Measurements from ENCODE around the gene TENT4B.

Gene TENT4B

GRCh38 chr16:50195276-50195675 lies 42.2 kb downstream of the TENT4B start:
- 90 to 93% methylated on average over 2 of the region's 2 CpGs for WGBS, 2 experiments (ENCODE audit: insufficient coverage in 2 of 2)
- Histone ChIP-seq H3K27ac (ENCODE audit: low read depth, low read length, severe bottlenecking) (peak overlapping the region; percentile 41), H3K9me3 (ENCODE audit: control insufficient read depth, low read length) (peaks cover 6% of the 10 kb centered on the region), H3K4me3 (ENCODE audit: extremely low read depth, insufficient read depth, low read length, poor library complexity, severe bottlenecking) (no peak overlapping the region), H3K4me1 (ENCODE audit: control insufficient read depth, insufficient read depth, low read length, poor library complexity, severe bottlenecking) (peaks cover 3% of the 10 kb centered on the region), H3K36me3 (ENCODE audit: control insufficient read depth, insufficient read depth, low read length) (peaks cover 3% of the 10 kb centered on the region)

- Histone ChIP-seq H3K27ac (ENCODE audit: low read depth, low read length, severe bottlenecking) (no peak overlapping the region), H3K9me3 (ENCODE audit: control insufficient read depth, low read length) (peaks cover 6% of the 10 kb centered on the region), H3K4me3 (ENCODE audit: extremely low read depth, insufficient read depth, low read length, poor library complexity, severe bottlenecking) (no peak overlapping the region), H3K36me3 (ENCODE audit: control insufficient read depth, insufficient read depth, low read length) (peaks cover 3% of the 10 kb centered on the region), H3K4me1 (ENCODE audit: control insufficient read depth, insufficient read depth, low read length, poor library complexity, severe bottlenecking) (peaks cover 3% of the 10 kb centered on the region)
- no CpG with 5 or more reads among the region's 1 CpG for WGBS, 2 experiments (ENCODE audit: insufficient coverage in 2 of 2)
These were observed 42.6 kb downstream of the TENT4B start for GRCh38 chr16:50195756-50196155.

GRCh38 chr16:50197582-50197981 lies 44.5 kb downstream of the TENT4B start:
- 92 to 98% methylated on average over 6 of the region's 7 CpGs for WGBS, 2 experiments (ENCODE audit: insufficient coverage in 2 of 2)
- Histone ChIP-seq H3K9me3 (ENCODE audit: control insufficient read depth, low read length) (peaks cover 6% of the 10 kb centered on the region), H3K4me3 (ENCODE audit: extremely low read depth, insufficient read depth, low read length, poor library complexity, severe bottlenecking) (no peak overlapping the region), H3K36me3 (ENCODE audit: control insufficient read depth, insufficient read depth, low read length) (peaks cover 3% of the 10 kb centered on the region), H3K27ac (ENCODE audit: low read depth, low read length, severe bottlenecking) (no peak overlapping the region), H3K4me1 (ENCODE audit: control insufficient read depth, insufficient read depth, low read length, poor library complexity, severe bottlenecking) (peaks cover 9% of the 10 kb centered on the region)

GRCh38 chr16:50198802-50199403 lies 45.8 kb downstream of the TENT4B start:
- WGBS, 2 experiments (ENCODE audit: insufficient coverage in 2 of 2), result 63 to 77% methylated on average over 3 to 4 of the region's 4 CpGs

GRCh38 chr16:50201787-50202186 lies 48.7 kb downstream of the TENT4B start:
- H3K36me3 ChIP-seq (ENCODE audit: control insufficient read depth, insufficient read depth, low read length), result peaks cover 3% of the 10 kb centered on the region
- H3K9me3 ChIP-seq (ENCODE audit: control insufficient read depth, low read length), result peaks cover 6% of the 10 kb centered on the region
- H3K27ac ChIP-seq (ENCODE audit: low read depth, low read length, severe bottlenecking), result no peak overlapping the region
- H3K4me1 ChIP-seq (ENCODE audit: control insufficient read depth, insufficient read depth, low read length, poor library complexity, severe bottlenecking), result peaks cover 28% of the 10 kb centered on the region
- H3K4me3 ChIP-seq (ENCODE audit: extremely low read depth, insufficient read depth, low read length, poor library complexity, severe bottlenecking), result no peak overlapping the region
- WGBS, 2 experiments (ENCODE audit: insufficient coverage in 2 of 2), result 83% methylated on average over 1 of the region's 3 CpGs; no CpG with 5 or more reads in 1 of the 2 experiments

More at GRCh38 chr16:50198802-50199403, 45.8 kb downstream of the TENT4B start:
- Histone ChIP-seq H3K27ac (ENCODE audit: low read depth, low read length, severe bottlenecking) (no peak overlapping the region), H3K4me1 (ENCODE audit: control insufficient read depth, insufficient read depth, low read length, poor library complexity, severe bottlenecking) (peaks cover 16% of the 10 kb centered on the region), H3K36me3 (ENCODE audit: control insufficient read depth, insufficient read depth, low read length) (peaks cover 3% of the 10 kb centered on the region), H3K9me3 (ENCODE audit: control insufficient read depth, low read length) (peaks cover 6% of the 10 kb centered on the region), H3K4me3 (ENCODE audit: extremely low read depth, insufficient read depth, low read length, poor library complexity, severe bottlenecking) (no peak overlapping the region)

GRCh38 chr16:50202926-50203624 lies 50.0 kb downstream of the TENT4B start:
- Histone ChIP-seq H3K36me3 (ENCODE audit: control insufficient read depth, insufficient read depth, low read length) (peaks cover 3% of the 10 kb centered on the region), H3K4me1 (ENCODE audit: control insufficient read depth, insufficient read depth, low read length, poor library complexity, severe bottlenecking) (peaks cover 28% of the 10 kb centered on the region), H3K27ac (ENCODE audit: low read depth, low read length, severe bottlenecking) (peak overlapping the region; percentile 97), H3K4me3 (ENCODE audit: extremely low read depth, insufficient read depth, low read length, poor library complexity, severe bottlenecking) (no peak overlapping the region), H3K9me3 (ENCODE audit: control insufficient read depth, low read length) (peaks cover 6% of the 10 kb centered on the region)
- WGBS, 2 experiments (ENCODE audit: insufficient coverage in 2 of 2), result 95 to 100% methylated on average over 2 to 4 of the region's 5 CpGs

GRCh38 chr16:50203681-50204080 lies 50.6 kb downstream of the TENT4B start:
- peaks cover 28% of the 10 kb centered on the region for H3K4me1 ChIP-seq (ENCODE audit: control insufficient read depth, insufficient read depth, low read length, poor library complexity, severe bottlenecking)
- H3K4me3 ChIP-seq (ENCODE audit: extremely low read depth, insufficient read depth, low read length, poor library complexity, severe bottlenecking), result no peak overlapping the region
- peak overlapping the region; percentile 97 for H3K27ac ChIP-seq (ENCODE audit: low read depth, low read length, severe bottlenecking)
- H3K36me3 ChIP-seq (ENCODE audit: control insufficient read depth, insufficient read depth, low read length), result peaks cover 3% of the 10 kb centered on the region
- H3K9me3 ChIP-seq (ENCODE audit: control insufficient read depth, low read length), result peaks cover 6% of the 10 kb centered on the region
- WGBS, 2 experiments (ENCODE audit: insufficient coverage in 2 of 2), result 74 to 78% methylated on average over 5 to 6 of the region's 6 CpGs

GRCh38 chr16:50204453-50205108 lies 51.5 kb downstream of the TENT4B start:
- WGBS, 2 experiments (ENCODE audit: insufficient coverage in 2 of 2), result 94 to 100% methylated on average over 3 to 4 of the region's 6 CpGs
- no peak overlapping the region for H3K27ac ChIP-seq (ENCODE audit: low read depth, low read length, severe bottlenecking)
- no peaks in the 10 kb centered on the region for H3K36me3 ChIP-seq (ENCODE audit: control insufficient read depth, insufficient read depth, low read length)
- H3K9me3 ChIP-seq (ENCODE audit: control insufficient read depth, low read length), result peaks cover 2% of the 10 kb centered on the region
- H3K4me3 ChIP-seq (ENCODE audit: extremely low read depth, insufficient read depth, low read length, poor library complexity, severe bottlenecking), result no peak overlapping the region
- H3K4me1 ChIP-seq (ENCODE audit: control insufficient read depth, insufficient read depth, low read length, poor library complexity, severe bottlenecking), result peaks cover 28% of the 10 kb centered on the region

- Histone ChIP-seq H3K4me1 (ENCODE audit: control insufficient read depth, insufficient read depth, low read length, poor library complexity, severe bottlenecking) (peaks cover 22% of the 10 kb centered on the region), H3K4me3 (ENCODE audit: extremely low read depth, insufficient read depth, low read length, poor library complexity, severe bottlenecking) (no peak overlapping the region), H3K27ac (ENCODE audit: low read depth, low read length, severe bottlenecking) (no peak overlapping the region), H3K9me3 (ENCODE audit: control insufficient read depth, low read length) (no peaks in the 10 kb centered on the region), H3K36me3 (ENCODE audit: control insufficient read depth, insufficient read depth, low read length) (peaks cover 11% of the 10 kb centered on the region)
- 100% methylated on average over 2 of the region's 3 CpGs; no CpG with 5 or more reads in 1 of the 2 experiments for WGBS, 2 experiments (ENCODE audit: insufficient coverage in 2 of 2)
These were observed 54.5 kb downstream of the TENT4B start for GRCh38 chr16:50207652-50208051.

- WGBS, 2 experiments (ENCODE audit: insufficient coverage in 2 of 2), result no CpG with 5 or more reads among the region's 3 CpGs
These were observed 55.4 kb downstream of the TENT4B start for GRCh38 chr16:50208460-50208931.

More at GRCh38 chr16:50208460-50208931, 55.4 kb downstream of the TENT4B start:
- Histone ChIP-seq H3K36me3 (ENCODE audit: control insufficient read depth, insufficient read depth, low read length) (peaks cover 18% of the 10 kb centered on the region), H3K27ac (ENCODE audit: low read depth, low read length, severe bottlenecking) (no peak overlapping the region), H3K9me3 (ENCODE audit: control insufficient read depth, low read length) (no peaks in the 10 kb centered on the region), H3K4me1 (ENCODE audit: control insufficient read depth, insufficient read depth, low read length, poor library complexity, severe bottlenecking) (peaks cover 18% of the 10 kb centered on the region), H3K4me3 (ENCODE audit: extremely low read depth, insufficient read depth, low read length, poor library complexity, severe bottlenecking) (no peak overlapping the region)

All from mesodermal cell (in vitro differentiated cells).